HepG2 (cell line): ENCODE results near the gene TLR9. TPM values are rescaled to one million over a fixed set of nuclear protein-coding genes. Genes with fewer than 3 reads are reported as not detected.

ENCODE experiments used
- ARHGAP35 ChIP-seq: sonication (generic); formaldehyde crosslinking; IDR thresholded peaks from 2 replicates; pipeline ENCODE4 v1.9.0; 2022; ENCODE audit warnings: mild to moderate bottlenecking, inconsistent platforms, moderate library complexity, missing genetic modification reagents, borderline replicate concordance
- ATF7-NPFF ChIP-seq: sonication (generic); formaldehyde crosslinking; IDR thresholded peaks from 2 replicates; pipeline ENCODE4 v1.8.1; 2023; ENCODE audit warnings: mild to moderate bottlenecking, low read depth, missing genetic modification reagents, moderate library complexity
- ETV5 ChIP-seq: IDR thresholded peaks from 2 replicates; pipeline ENCODE4 v1.6.1; 2018; ENCODE audit warnings: missing biosample characterization, missing genetic modification reagents, inconsistent platforms, borderline replicate concordance
- FOXK2 ChIP-seq: fragments of 450-650 bp; IDR thresholded peaks from 2 replicates; pipeline ENCODE4 v1.6.1; 2016
- HBP1 ChIP-seq: IDR thresholded peaks from 2 replicates; pipeline ENCODE4 v1.6.1; 2016; ENCODE audit warnings: low read depth, control low read depth
- HDAC1 ChIP-seq: sonication (generic); formaldehyde crosslinking; IDR thresholded peaks from 2 replicates; pipeline ENCODE4 v1.5.1; 2020; ENCODE audit warnings: mild to moderate bottlenecking, missing genetic modification reagents
- HOXA9 ChIP-seq: sonication (generic); formaldehyde crosslinking; IDR thresholded peaks from 2 replicates; pipeline ENCODE4 v1.8.1; 2022; ENCODE audit warnings: missing genetic modification reagents, mild to moderate bottlenecking, moderate library complexity, borderline replicate concordance
- KDM4B ChIP-seq: sonication (generic); formaldehyde crosslinking; IDR thresholded peaks from 2 replicates; pipeline ENCODE4 v1.4.0; 2020; ENCODE audit warnings: missing genetic modification reagents
- MIER3 ChIP-seq: IDR thresholded peaks from 2 replicates; pipeline ENCODE4 v1.6.1; 2016; ENCODE audit warnings: missing compliant biosample characterization, borderline replicate concordance
- MIXL1 ChIP-seq: IDR thresholded peaks from 2 replicates; pipeline ENCODE4 v1.6.1; 2016
- NCOA2 ChIP-seq: sonication (generic); formaldehyde crosslinking; IDR thresholded peaks from 2 replicates; pipeline ENCODE4 v1.8.0; 2022; ENCODE audit warnings: inconsistent platforms
- NPAS2 ChIP-seq: sonication (generic); formaldehyde crosslinking; IDR thresholded peaks from 2 replicates; pipeline ENCODE4 v1.8.0; 2022; ENCODE audit warnings: mild to moderate bottlenecking, missing genetic modification reagents, borderline replicate concordance
- PAF1 ChIP-seq: IDR thresholded peaks from 2 replicates; pipeline ENCODE4 v1.6.1; 2016; ENCODE audit warnings: missing genetic modification reagents, missing compliant biosample characterization
- RARA ChIP-seq: IDR thresholded peaks from 2 replicates; pipeline ENCODE4 v1.6.1; 2016; ENCODE audit warnings: missing genetic modification reagents, missing compliant biosample characterization
- RBM39 ChIP-seq: fragments of 200-400 bp; formaldehyde crosslinking; IDR thresholded peaks from one replicate; pipeline ENCODE4 v1.6.1; 2018; ENCODE audit warnings: antibody characterized with exemption, mild to moderate bottlenecking, low read depth, low read length; ENCODE audit not compliant: poor library complexity, severe bottlenecking
- THAP8 ChIP-seq: sonication (generic); formaldehyde crosslinking; IDR thresholded peaks from 2 replicates; pipeline ENCODE4 v1.5.1; 2020; ENCODE audit warnings: missing genetic modification reagents, mild to moderate bottlenecking, borderline replicate concordance
- ZNF18 ChIP-seq: sonication (generic); formaldehyde crosslinking; IDR thresholded peaks from 2 replicates; pipeline ENCODE4 v1.8.0; 2022; ENCODE audit warnings: mild to moderate bottlenecking, missing genetic modification reagents; ENCODE audit not compliant: insufficient replicate concordance
- ZNF382 ChIP-seq: sonication (generic); formaldehyde crosslinking; IDR thresholded peaks from 2 replicates; pipeline ENCODE4 v1.5.0; 2020; ENCODE audit warnings: missing genetic modification reagents, mild to moderate bottlenecking, borderline replicate concordance
- ZNF563 ChIP-seq: sonication (generic); formaldehyde crosslinking; IDR thresholded peaks from 2 replicates; pipeline ENCODE4 v1.8.0; 2022; ENCODE audit warnings: mild to moderate bottlenecking, moderate library complexity, missing genetic modification reagents
- ZNF564 ChIP-seq: sonication (generic); formaldehyde crosslinking; IDR thresholded peaks from 2 replicates; pipeline ENCODE4 v1.8.1; 2023; ENCODE audit warnings: mild to moderate bottlenecking, missing genetic modification reagents
- ZNF572 ChIP-seq: sonication (generic); formaldehyde crosslinking; IDR thresholded peaks from 2 replicates; pipeline ENCODE4 v1.5.1; 2020; ENCODE audit warnings: mild to moderate bottlenecking, missing genetic modification reagents
- ZNF589 ChIP-seq: sonication (generic); formaldehyde crosslinking; conservative IDR thresholded peaks from 2 replicates; pipeline ENCODE4 v1.8.0; 2022; ENCODE audit warnings: mild to moderate bottlenecking, moderate library complexity, missing genetic modification reagents
- ZSCAN22 ChIP-seq: sonication (generic); formaldehyde crosslinking; IDR thresholded peaks from 2 replicates; pipeline ENCODE4 v1.4.0; 2020; ENCODE audit warnings: mild to moderate bottlenecking, missing genetic modification reagents
- polyA plus RNA-seq, 8 experiments: library from polyadenylated mRNA; depleted of rRNA in 3 of 8; stranded (reverse) in 7 of 8; unstranded in 1 of 8; fragments of >200 nt; fragmentation: Illumina TruSeq in 4 of 8; extraction: Trizol in 4 of 8; gene quantifications; 2 replicates each; pipeline versions ENCODE4 v1.2.1 to v1.2.3, GENCODE V29; 2011 to 2016; ENCODE audit warnings: low read depth in 4 of 8, missing spikeins in 1 of 8, mixed read lengths in 1 of 8; ENCODE audit not compliant: insufficient read depth in 1 of 8
- total RNA-seq, 5 experiments: library from RNA; depleted of rRNA; stranded (reverse); fragments of >200 nt; fragmentation: Illumina TruSeq; extraction: Trizol; gene quantifications; 2 replicates each; pipeline ENCODE4 v1.2.3, GENCODE V29; 2016; ENCODE audit warnings: low read depth in 1 of 5
- TF ChIP-seq, protein P1 (sequence below): sonication (generic); formaldehyde crosslinking; IDR thresholded peaks from 2 replicates; pipeline ENCODE4 v1.8.1; 2022; ENCODE audit warnings: mild to moderate bottlenecking, missing genetic modification reagents

TLR9 gene
- total and polyA plus RNA-seq, 2 of the 13 experiments (the other 11 are each of a cell fraction or from before 2014, with no cell fraction given): not detected

- TF ChIP-seq ZNF589 (CRISPR knock-in tag) (peak; percentile 89), RBM39 (no peak), NCOA2 (CRISPR knock-in tag) (peak; percentile 62; the same call in 1 of the 2 replicates), THAP8 (0 out of 2 replicates have a peak, but pooled peaks have one; percentile 60), ZNF564 (CRISPR knock-in tag) (0 out of 2 replicates have a peak, but pooled peaks have one; percentile 43), RARA (peak; percentile 92), PAF1 (CRISPR knock-in tag) (peak; percentile 98), ZNF572 (CRISPR knock-in tag) (peak; percentile 58; the same call in 1 of the 2 replicates), NPAS2 (CRISPR knock-in tag) (no peak), HOXA9 (no peak), ARHGAP35 (CRISPR knock-in tag) (no peak), HBP1 (CRISPR knock-in tag) (no peak), KDM4B (CRISPR knock-in tag) (0 out of 2 replicates have a peak, but pooled peaks have one; percentile 10), ATF7-NPFF (CRISPR knock-in tag) (0 out of 2 replicates have a peak, but pooled peaks have one; percentile 41), FOXK2 (peak; percentile 92), ZNF18 (CRISPR knock-in tag) (peak; percentile 52), MIER3 (peak; percentile 70; the same call in 1 of the 2 replicates), ZSCAN22 (CRISPR knock-in tag) (no peak), ZNF563 (no peak), ETV5 (CRISPR knock-in tag) (no peak; the same call in none of the 2 replicates), MIXL1 (CRISPR knock-in tag) (no peak), ZNF382 (CRISPR knock-in tag) (no peak), HDAC1 (CRISPR knock-in tag) (peak; percentile 78)
- TF ChIP-seq, protein P1, sequence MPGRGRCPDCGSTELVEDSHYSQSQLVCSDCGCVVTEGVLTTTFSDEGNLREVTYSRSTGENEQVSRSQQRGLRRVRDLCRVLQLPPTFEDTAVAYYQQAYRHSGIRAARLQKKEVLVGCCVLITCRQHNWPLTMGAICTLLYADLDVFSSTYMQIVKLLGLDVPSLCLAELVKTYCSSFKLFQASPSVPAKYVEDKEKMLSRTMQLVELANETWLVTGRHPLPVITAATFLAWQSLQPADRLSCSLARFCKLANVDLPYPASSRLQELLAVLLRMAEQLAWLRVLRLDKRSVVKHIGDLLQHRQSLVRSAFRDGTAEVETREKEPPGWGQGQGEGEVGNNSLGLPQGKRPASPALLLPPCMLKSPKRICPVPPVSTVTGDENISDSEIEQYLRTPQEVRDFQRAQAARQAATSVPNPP (CRISPR knock-in tag): peak; percentile 75; the same call in 1 of the 2 replicates
These were observed 12.8 kb upstream of the TLR9 start (continued) for GRCh38 chr3:52238193-52238760.
